ENCODE results near the gene ZNF548. TPM values are rescaled to one million over a fixed set of nuclear protein-coding genes. Genes with fewer than 3 reads are reported as not detected.
A peak's percentile ranks its signal among the peaks of the same experiment; 100 is the strongest.
"Not testable (repeated sequence)": the region's sequence is repeated elsewhere in the genome, so short reads cannot be mapped to it uniquely, and the experiment has no call there.

ZNF548 gene
- 14.2 and 16.6 TPM in 2 replicates for total RNA-seq

- peak; percentile 98 for DNase-seq (ENCODE audit: low read depth, low spot score)
Measured at GRCh38 chr19:57389730-57390598, at the start of gene ZNF548. ZNF548 (plus strand) TSS chr19:57389854; CDS start chr19:57390100, 246 bp downstream.

- DNase-seq (ENCODE audit: low read depth, low spot score) = no peak
Measured at GRCh38 chr19:57342582-57342981, 47.1 kb upstream of the ZNF548 start.

GRCh38 chr19:57348136-57348535 is 41.5 kb upstream of the ZNF548 start:
- no peak for DNase-seq (ENCODE audit: low read depth, low spot score)

- DNase-seq (ENCODE audit: low read depth, low spot score) = peak; percentile 83
Measured at GRCh38 chr19:57350877-57351805, 38.5 kb upstream of the ZNF548 start, which contains the start of gene ZNF304. ZNF304 (plus strand) TSS chr19:57351271; CDS start chr19:57351665, 394 bp downstream.

GRCh38 chr19:57351867-57352266 is 37.8 kb upstream of the ZNF548 start:
- DNase-seq (ENCODE audit: low read depth, low spot score) = no peak

GRCh38 chr19:57355916-57356315 is 33.7 kb upstream of the ZNF548 start:
- no peak for DNase-seq (ENCODE audit: low read depth, low spot score)

- DNase-seq (ENCODE audit: low read depth, low spot score) = no peak
Measured at GRCh38 chr19:57357406-57357805, 32.2 kb upstream of the ZNF548 start.

- DNase-seq (ENCODE audit: low read depth, low spot score) = no peak
Measured at GRCh38 chr19:57359300-57359699, 30.4 kb upstream of the ZNF548 start.

GRCh38 chr19:57362419-57362818 is 27.2 kb upstream of the ZNF548 start:
- no peak for DNase-seq (ENCODE audit: low read depth, low spot score)

- DNase-seq (ENCODE audit: low read depth, low spot score) = peak; percentile 98
Measured at GRCh38 chr19:57362997-57363687, 26.5 kb upstream of the ZNF548 start, which contains the start of the genes TRAPPC2B and ZNF547. TRAPPC2B (plus strand) TSS chr19:57363551; CDS start chr19:57364834, 1,283 bp downstream. ZNF547 (plus strand) TSS chr19:57363551; CDS start chr19:57368556, 5,005 bp downstream.

GRCh38 chr19:57363688-57364181 is 25.9 kb upstream of the ZNF548 start:
- DNase-seq (ENCODE audit: low read depth, low spot score) = no peak

- no peak for DNase-seq (ENCODE audit: low read depth, low spot score)
Measured at GRCh38 chr19:57366776-57367175, 22.9 kb upstream of the ZNF548 start.

GRCh38 chr19:57374179-57374578 is 15.5 kb upstream of the ZNF548 start:
- no peak for DNase-seq (ENCODE audit: low read depth, low spot score)

GRCh38 chr19:57374647-57375046 is 15.0 kb upstream of the ZNF548 start:
- not testable (repeated sequence) for DNase-seq (ENCODE audit: low read depth, low spot score)

- no peak for DNase-seq (ENCODE audit: low read depth, low spot score)
Measured at GRCh38 chr19:57376151-57376550, 13.5 kb upstream of the ZNF548 start.

- no peak for DNase-seq (ENCODE audit: low read depth, low spot score)
Measured at GRCh38 chr19:57377498-57378146, 12.0 kb upstream of the ZNF548 start.

GRCh38 chr19:57380923-57381322 is 8.7 kb upstream of the ZNF548 start:
- no peak for DNase-seq (ENCODE audit: low read depth, low spot score)

GRCh38 chr19:57382806-57383488 is 6.7 kb upstream of the ZNF548 start:
- DNase-seq (ENCODE audit: low read depth, low spot score) = no peak

GRCh38 chr19:57389194-57389729 is 392 bp upstream of the ZNF548 start:
- DNase-seq (ENCODE audit: low read depth, low spot score) = no peak

GRCh38 chr19:57395710-57396109 is 6.1 kb downstream of the ZNF548 start:
- DNase-seq (ENCODE audit: low read depth, low spot score) = no peak

Measured in pulmonary artery endothelial cell (primary cell).